Type B pancreatic cell (in vitro differentiated cells): Measurements from ENCODE around the gene DIP2A. TPM values are rescaled to one million over a fixed set of nuclear protein-coding genes. Genes with fewer than 3 reads are reported as not detected.

Source experiments
- DNase-seq: peaks from one replicate; pipeline ENCODE4 v3.0.0; 2021; ENCODE audit warnings: mixed read lengths; ENCODE audit not compliant: unreplicated experiment; ENCODE audit errors: extremely low spot score
- H3K27ac Mint-ChIP-seq: 2 replicates; pipeline ENCODE4 v1.8.0; 2021; ENCODE audit warnings: mild to moderate bottlenecking, mixed read lengths
- H3K27me3 Mint-ChIP-seq: 2 replicates; pipeline ENCODE4 v1.8.0; 2021; ENCODE audit warnings: mixed read lengths
- H3K36me3 Mint-ChIP-seq: 2 replicates; pipeline ENCODE4 v1.8.0; 2021; ENCODE audit warnings: mixed read lengths
- H3K4me1 Mint-ChIP-seq: one replicate; pipeline ENCODE4 v1.8.0; 2021; ENCODE audit warnings: mixed read lengths; ENCODE audit not compliant: unreplicated experiment
- H3K4me3 Mint-ChIP-seq: 2 replicates; pipeline ENCODE4 v1.8.0; 2021; ENCODE audit warnings: mild to moderate bottlenecking, mixed read lengths
- H3K9me3 Mint-ChIP-seq: 2 replicates; pipeline ENCODE4 v1.8.0; 2021; ENCODE audit warnings: mixed read lengths
- CTCF ChIP-seq: fragments of 200-600 bp; sonication (generic); conservative IDR thresholded peaks from 2 replicates; pipeline ENCODE4 v1.5.0; 2021; ENCODE audit warnings: antibody characterized with exemption, mild to moderate bottlenecking
- total RNA-seq: library from RNA; stranded (reverse); gene quantifications from 2 replicates; pipeline ENCODE4 v1.2.1, GENCODE V29; 2021; ENCODE audit warnings: low replicate concordance

Gene DIP2A
- total RNA-seq, 1 donor from 2014 or later, result 49.4 TPM

- H3K27ac Mint-ChIP-seq, result no peak overlapping the region
- no peaks in the 10 kb centered on the region for H3K9me3 Mint-ChIP-seq
- H3K27me3 Mint-ChIP-seq, result no peaks in the 10 kb centered on the region
- no peak for DNase-seq
- peaks cover 14% of the 10 kb centered on the region for H3K36me3 Mint-ChIP-seq
- no peak overlapping the region for H3K4me3 Mint-ChIP-seq
- no peak for TF ChIP-seq CTCF
- no peaks in the 10 kb centered on the region for H3K4me1 Mint-ChIP-seq
Measured at GRCh38 chr21:46545911-46546310, 87.2 kb downstream of the DIP2A start.

DNA sequence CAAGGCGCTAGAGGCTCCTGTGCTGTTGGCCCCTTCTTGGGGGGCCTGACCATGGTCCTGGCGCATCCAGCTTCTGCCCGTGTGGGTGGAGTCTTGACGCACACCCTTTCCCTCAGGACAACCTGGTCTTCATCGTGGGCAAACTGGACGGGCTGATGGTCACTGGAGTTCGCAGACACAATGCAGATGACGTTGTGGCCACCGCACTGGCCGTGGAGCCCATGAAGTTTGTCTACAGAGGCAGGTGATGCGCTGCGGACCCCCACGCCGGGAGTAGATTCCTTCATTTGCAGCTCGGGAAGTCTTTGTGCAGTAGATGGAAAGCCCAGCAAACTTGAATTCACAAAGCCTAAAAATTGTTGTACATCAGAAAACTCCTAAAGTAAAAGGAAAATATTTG is 88.1 kb downstream of the DIP2A start:
- H3K4me3 Mint-ChIP-seq, result no peak overlapping the region
- no peak for DNase-seq
- TF ChIP-seq CTCF, result no peak
- no peaks in the 10 kb centered on the region for H3K9me3 Mint-ChIP-seq
- H3K36me3 Mint-ChIP-seq, result peaks cover 14% of the 10 kb centered on the region
- H3K4me1 Mint-ChIP-seq, result no peaks in the 10 kb centered on the region
- H3K27me3 Mint-ChIP-seq, result no peaks in the 10 kb centered on the region
- no peak overlapping the region for H3K27ac Mint-ChIP-seq

DNA sequence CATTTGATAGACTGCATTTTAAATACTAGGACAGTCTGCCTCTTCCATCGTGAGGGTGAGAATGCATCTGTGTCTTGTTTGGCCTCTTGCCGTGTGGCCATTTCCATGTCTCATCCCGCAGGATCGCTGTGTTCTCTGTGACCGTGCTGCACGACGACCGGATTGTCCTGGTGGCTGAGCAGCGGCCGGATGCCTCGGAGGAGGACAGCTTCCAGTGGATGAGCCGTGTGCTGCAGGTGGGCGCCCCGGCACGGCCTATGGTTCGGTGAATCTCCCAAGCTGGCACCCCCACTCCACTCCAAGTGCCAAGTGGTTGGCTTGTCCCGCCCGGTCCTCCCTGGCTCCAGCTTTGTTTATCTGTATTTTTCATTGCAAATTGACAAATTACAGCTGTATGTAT is 91.0 kb downstream of the DIP2A start:
- Mint-ChIP-seq H3K9me3 (no peaks in the 10 kb centered on the region), H3K36me3 (peaks cover 10% of the 10 kb centered on the region), H3K4me1 (no peaks in the 10 kb centered on the region), H3K27ac (no peak overlapping the region), H3K4me3 (no peak overlapping the region), H3K27me3 (no peaks in the 10 kb centered on the region)
- no peak for DNase-seq
- TF ChIP-seq CTCF, result no peak

DNA sequence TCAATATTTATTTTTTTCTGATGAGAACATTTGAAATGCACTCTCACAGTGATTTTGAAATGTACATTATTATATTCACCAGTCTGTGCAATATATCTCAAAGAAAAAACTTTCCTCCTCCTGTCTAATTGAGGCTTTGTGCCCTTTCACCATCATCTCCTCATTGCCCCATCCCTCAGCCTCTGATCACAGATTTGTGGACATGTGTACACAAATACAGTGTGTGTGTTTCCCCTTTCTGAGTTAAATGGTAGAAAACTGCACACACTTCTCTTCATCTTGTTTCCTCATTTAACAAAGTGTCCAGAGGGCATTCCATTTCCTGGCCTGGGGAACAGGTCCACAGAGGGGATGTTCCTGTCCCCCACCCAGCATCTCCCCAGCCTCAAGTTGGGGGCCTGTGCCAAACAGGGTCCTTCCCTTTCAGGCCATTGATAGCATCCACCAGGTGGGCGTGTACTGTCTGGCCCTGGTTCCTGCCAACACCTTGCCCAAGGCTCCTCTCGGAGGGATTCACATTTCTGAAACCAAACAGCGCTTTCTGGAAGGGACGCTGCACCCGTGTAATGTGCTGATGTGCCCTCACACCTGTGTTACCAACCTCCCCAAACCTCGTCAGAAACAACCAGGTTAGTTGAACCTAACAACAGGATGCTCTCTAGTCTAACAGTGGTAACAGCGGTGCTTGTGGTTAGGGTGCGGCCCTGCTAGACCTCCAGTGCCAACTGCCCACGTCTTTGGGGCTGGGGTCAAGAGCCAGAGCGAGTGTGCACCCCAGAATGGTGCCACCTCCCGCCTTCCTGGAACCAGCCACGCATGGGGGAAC is 91.6 kb downstream of the DIP2A start:
- no peak overlapping the region for H3K27ac Mint-ChIP-seq
- DNase-seq, result no peak
- no peaks in the 10 kb centered on the region for H3K9me3 Mint-ChIP-seq
- H3K4me1 Mint-ChIP-seq, result no peaks in the 10 kb centered on the region
- H3K27me3 Mint-ChIP-seq, result no peaks in the 10 kb centered on the region
- no peak for TF ChIP-seq CTCF
- peaks cover 7% of the 10 kb centered on the region for H3K36me3 Mint-ChIP-seq
- H3K4me3 Mint-ChIP-seq, result no peak overlapping the region

DNA sequence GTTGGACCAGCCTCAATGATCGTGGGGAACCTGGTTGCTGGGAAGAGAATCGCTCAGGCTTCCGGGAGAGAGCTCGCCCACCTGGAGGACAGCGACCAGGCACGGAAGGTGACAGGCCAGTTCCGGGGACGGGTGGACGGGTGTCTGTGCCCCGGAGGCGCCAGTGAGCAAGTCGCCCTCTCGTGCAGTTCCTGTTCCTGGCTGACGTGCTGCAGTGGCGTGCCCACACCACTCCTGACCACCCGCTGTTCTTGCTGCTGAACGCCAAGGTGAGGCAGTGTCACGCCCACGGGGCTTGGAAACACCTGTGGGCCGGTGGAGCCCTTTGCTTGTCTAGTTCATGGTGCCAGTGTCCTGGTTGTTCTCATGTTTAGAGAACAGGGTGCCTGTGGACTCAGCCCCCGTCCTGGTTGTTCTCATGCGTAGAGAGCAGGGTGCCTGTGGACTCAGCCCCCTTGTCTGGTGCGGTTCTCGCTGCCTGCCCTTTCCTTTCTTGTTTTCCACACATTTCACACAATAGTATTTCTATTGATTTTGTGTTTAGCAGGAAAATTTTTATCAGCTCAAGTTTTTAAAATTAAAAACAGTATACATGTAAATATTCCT is 93.0 kb downstream of the DIP2A start:
- Mint-ChIP-seq H3K27me3 (no peaks in the 10 kb centered on the region), H3K9me3 (no peaks in the 10 kb centered on the region), H3K36me3 (peaks cover 14% of the 10 kb centered on the region), H3K4me3 (no peak overlapping the region), H3K27ac (no peak overlapping the region), H3K4me1 (no peaks in the 10 kb centered on the region)
- peak; percentile 66 for DNase-seq
- TF ChIP-seq CTCF, result no peak
